Endodermal cell (in vitro differentiated cells): Measurements from ENCODE around the gene FAAP100. TPM values are rescaled to one million over a fixed set of nuclear protein-coding genes. Genes with fewer than 3 reads are reported as not detected.

Source experiments
- DNase-seq: peaks from one replicate; pipeline ENCODE4 v3.0.0-alpha.2; 2017
- H3K27ac ChIP-seq: 2 replicates; pipeline ENCODE4 v1.5.1; 2013; ENCODE audit warnings: mild to moderate bottlenecking, low read depth, low read length, moderate library complexity
- H3K27me3 ChIP-seq: 2 replicates; pipeline ENCODE4 v1.6.1; 2013; ENCODE audit warnings: mild to moderate bottlenecking, low read length, moderate library complexity; ENCODE audit not compliant: insufficient read depth, control insufficient read depth, poor library complexity, severe bottlenecking
- H3K36me3 ChIP-seq: 2 replicates; pipeline ENCODE4 v1.7.0; 2013; ENCODE audit warnings: mild to moderate bottlenecking, low read length, moderate library complexity; ENCODE audit not compliant: control insufficient read depth, insufficient read depth
- H3K4me1 ChIP-seq: one replicate; pipeline ENCODE4 v1.7.0; 2013; ENCODE audit warnings: low read length; ENCODE audit not compliant: control insufficient read depth, insufficient read depth
- H3K4me3 ChIP-seq: 2 replicates; pipeline ENCODE4 v1.5.1; 2013; ENCODE audit warnings: mild to moderate bottlenecking, low read length, moderate library complexity
- H3K9ac ChIP-seq: 2 replicates; pipeline ENCODE4 v1.6.1; 2013; ENCODE audit warnings: mild to moderate bottlenecking, low read length, moderate library complexity; ENCODE audit not compliant: poor library complexity, severe bottlenecking; ENCODE audit errors: extremely low read depth
- H3K9me3 ChIP-seq: 2 replicates; pipeline ENCODE4 v1.6.1; 2013; ENCODE audit warnings: mild to moderate bottlenecking, low read length, moderate library complexity; ENCODE audit not compliant: control insufficient read depth
- H3K27ac Mint-ChIP-seq: 2 replicates; pipeline ENCODE4 v1.8.0; 2020; ENCODE audit warnings: mixed read lengths
- H3K27me3 Mint-ChIP-seq: 2 replicates; pipeline ENCODE4 v1.8.0; 2021; ENCODE audit warnings: mild to moderate bottlenecking, mixed read lengths; ENCODE audit not compliant: insufficient read depth
- H3K36me3 Mint-ChIP-seq: 2 replicates; pipeline ENCODE4 v1.8.0; 2020; ENCODE audit warnings: low read depth, mixed read lengths
- H3K4me1 Mint-ChIP-seq: 2 replicates; pipeline ENCODE4 v1.8.0; 2020; ENCODE audit warnings: mixed read lengths
- H3K4me3 Mint-ChIP-seq: 2 replicates; pipeline ENCODE4 v1.8.0; 2020; ENCODE audit warnings: mild to moderate bottlenecking, moderate library complexity, mixed read lengths
- H3K9me3 Mint-ChIP-seq: 2 replicates; pipeline ENCODE4 v1.8.0; 2020; ENCODE audit warnings: mild to moderate bottlenecking, mixed read lengths
- CTCF ChIP-seq: fragments of 200-600 bp; sonication (generic); conservative IDR thresholded peaks from 2 replicates; pipeline ENCODE4 v1.5.0; 2021; ENCODE audit warnings: antibody characterized with exemption, mild to moderate bottlenecking
- WGBS, 2 experiments: methylation state at CpG; one replicate each; pipeline versions ENCODE4 v1.1.5 to v1.1.7; 2013; ENCODE audit warnings: missing lambda C conversion rate in 2 of 2, mixed read lengths in 1 of 2; ENCODE audit not compliant: insufficient coverage in 1 of 2, insufficient read length in 1 of 2; 5-methylcytosine and 5-hydroxymethylcytosine counted together
- total RNA-seq, 2 donors: library from RNA; stranded (reverse); fragmentation: NEBNext Ultra II Directional in 1 of 2; extraction: Animal tissue kit (Norgen Biotek cat#: 25700) in 1 of 2; gene quantifications; 2 replicates in 1 of 2; 3 replicates in 1 of 2; pipeline ENCODE4 v1.2.1, GENCODE V29; 2021

The FAAP100 gene
- total RNA-seq, 2 donors from 2014 or later, result 34.5 to 39.5 TPM

GRCh38 chr17:81527591-81528383 lies 24.4 kb downstream of the FAAP100 start, which contains the start of gene FSCN2:
TSS of gene FSCN2 (plus strand) at chr17:81528377. CDS start at chr17:81528532, 155 bp downstream.
- Histone ChIP-seq H3K4me1 (no peaks in the 10 kb centered on the region), H3K9me3 (no peaks in the 10 kb centered on the region), H3K27ac (no peak within 1 kb of the TSS), H3K4me3 (no peak within 1 kb of the TSS), H3K27me3 (no peaks in the 10 kb centered on the region), H3K36me3 (no peaks in the 10 kb centered on the region), H3K9ac (no peak within 1 kb of the TSS)
- Mint-ChIP-seq H3K9me3 (no peaks in the 10 kb centered on the region), H3K4me1 (peaks cover 2% of the 10 kb centered on the region), H3K27ac (no peak within 1 kb of the TSS), H3K36me3 (no peaks in the 10 kb centered on the region), H3K27me3 (peaks cover 24% of the 10 kb centered on the region), H3K4me3 (no peak within 1 kb of the TSS)
- 88 to 90% methylated on average over 25 to 42 of the region's 42 CpGs for WGBS, 2 experiments
- no peak for TF ChIP-seq CTCF
- no peak for DNase-seq

GRCh38 chr17:81526662-81527571 lies 25.2 kb downstream of the FAAP100 start:
- Mint-ChIP-seq H3K4me3 (no peak overlapping the region), H3K27ac (no peak overlapping the region), H3K27me3 (peaks cover 32% of the 10 kb centered on the region), H3K36me3 (no peaks in the 10 kb centered on the region), H3K4me1 (peaks cover 2% of the 10 kb centered on the region), H3K9me3 (no peaks in the 10 kb centered on the region)
- WGBS, 2 experiments, result 93 to 94% methylated on average over 9 to 21 of the region's 21 CpGs
- no peak for DNase-seq
- H3K9ac ChIP-seq, result no peak overlapping the region
- H3K4me3 ChIP-seq, result no peak overlapping the region
- no peak overlapping the region for H3K27ac ChIP-seq
- H3K4me1 ChIP-seq, result no peaks in the 10 kb centered on the region
- H3K36me3 ChIP-seq, result no peaks in the 10 kb centered on the region
- TF ChIP-seq CTCF, result no peak
- no peaks in the 10 kb centered on the region for H3K27me3 ChIP-seq
- H3K9me3 ChIP-seq, result no peaks in the 10 kb centered on the region

DNA sequence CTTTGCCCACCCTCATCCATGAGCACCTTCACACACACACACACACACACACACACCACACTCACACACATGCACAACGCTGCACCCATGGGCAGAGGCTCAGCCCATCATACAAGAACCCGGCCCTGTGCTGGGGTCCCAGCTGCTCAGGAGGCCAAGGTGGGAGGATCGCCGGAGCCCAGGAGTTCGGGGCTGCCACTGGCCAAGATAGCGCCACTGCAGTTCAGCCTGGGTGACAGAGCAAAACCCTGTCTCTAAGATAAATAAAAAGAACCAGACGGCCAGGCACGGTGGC lies 27.3 kb downstream of the FAAP100 start:
- DNase-seq, result no peak
- Mint-ChIP-seq H3K27me3 (peaks cover 49% of the 10 kb centered on the region), H3K4me3 (no peak overlapping the region), H3K36me3 (no peaks in the 10 kb centered on the region), H3K4me1 (peaks cover 2% of the 10 kb centered on the region), H3K27ac (no peak overlapping the region), H3K9me3 (no peaks in the 10 kb centered on the region)
- Histone ChIP-seq H3K27me3 (peaks cover 8% of the 10 kb centered on the region), H3K4me1 (peaks cover 3% of the 10 kb centered on the region), H3K9me3 (no peaks in the 10 kb centered on the region), H3K9ac (no peak overlapping the region), H3K36me3 (no peaks in the 10 kb centered on the region), H3K27ac (no peak overlapping the region), H3K4me3 (no peak overlapping the region)
- TF ChIP-seq CTCF, result no peak
- WGBS, 2 experiments, result 95 to 100% methylated on average over 4 to 8 of the region's 8 CpGs
